ENCODE data around the gene SOD1. TPM values are rescaled to one million over a fixed set of nuclear protein-coding genes. Genes with fewer than 3 reads are reported as not detected.

Gene SOD1
- total RNA-seq, 1 donor from 2014 or later = 236 TPM

- Histone ChIP-seq H3K9ac (ENCODE audit: low read length) (no peak overlapping the region), H4K20me1 (ENCODE audit: insufficient read depth, low read length) (no peaks in the 10 kb centered on the region), H3K36me3 (ENCODE audit: insufficient read depth, low read length) (no peaks in the 10 kb centered on the region), H3K4me2 (ENCODE audit: low read length) (no peak overlapping the region), H3K4me1 (ENCODE audit: insufficient read depth, low read length) (no peaks in the 10 kb centered on the region), H3K79me2 (ENCODE audit: insufficient read depth, low read length) (no peaks in the 10 kb centered on the region), H2AFZ (ENCODE audit: low read depth, low read length) (no peak overlapping the region), H3K9me3 (ENCODE audit: insufficient read depth, low read depth, low read length) (no peaks in the 10 kb centered on the region), H3K4me3 (ENCODE audit: insufficient read depth, low read depth, low read length) (no peak overlapping the region), H3K27me3 (ENCODE audit: insufficient read depth, low read length) (no peaks in the 10 kb centered on the region), H3K27ac (ENCODE audit: low read depth, low read length) (no peak overlapping the region)
- no peak for FAIRE-seq
- Mint-ChIP-seq H3K4me3 (ENCODE audit: unreplicated experiment) (no peak overlapping the region), H3K9me3 (ENCODE audit: unreplicated experiment) (peaks cover 6% of the 10 kb centered on the region), H3K4me1 (ENCODE audit: low read depth, unreplicated experiment) (no peaks in the 10 kb centered on the region), H3K27me3 (ENCODE audit: low read depth, unreplicated experiment) (no peaks in the 10 kb centered on the region), H3K36me3 (ENCODE audit: low read depth, unreplicated experiment) (no peaks in the 10 kb centered on the region), H3K27ac (ENCODE audit: unreplicated experiment) (no peak overlapping the region)
- no peak for DNase-seq (ENCODE audit: low read depth)
- no peak for TF ChIP-seq CTCF (IDR thresholded peaks at IDR 0.05; ENCODE audit: insufficient read depth, low read depth, low read length)
- TF ChIP-seq EZH2 (IDR thresholded peaks at IDR 0.05; ENCODE audit: insufficient read depth, low read length) = no peak
Observed at GRCh38 chr21:31636874-31637273, 22.6 kb upstream of the SOD1 start.

GRCh38 chr21:31641416-31641922, 18.0 kb upstream of the SOD1 start:
- Histone ChIP-seq H3K9ac (ENCODE audit: low read length) (no peak overlapping the region), H3K4me3 (ENCODE audit: insufficient read depth, low read depth, low read length) (no peak overlapping the region), H3K9me3 (ENCODE audit: insufficient read depth, low read depth, low read length) (no peaks in the 10 kb centered on the region), H3K36me3 (ENCODE audit: insufficient read depth, low read length) (no peaks in the 10 kb centered on the region), H4K20me1 (ENCODE audit: insufficient read depth, low read length) (no peaks in the 10 kb centered on the region), H2AFZ (ENCODE audit: low read depth, low read length) (no peak overlapping the region), H3K27me3 (ENCODE audit: insufficient read depth, low read length) (no peaks in the 10 kb centered on the region), H3K4me1 (ENCODE audit: insufficient read depth, low read length) (no peaks in the 10 kb centered on the region), H3K79me2 (ENCODE audit: insufficient read depth, low read length) (no peaks in the 10 kb centered on the region), H3K27ac (ENCODE audit: low read depth, low read length) (no peak overlapping the region), H3K4me2 (ENCODE audit: low read length) (no peak overlapping the region)
- Mint-ChIP-seq H3K27ac (ENCODE audit: unreplicated experiment) (no peak overlapping the region), H3K36me3 (ENCODE audit: low read depth, unreplicated experiment) (no peaks in the 10 kb centered on the region), H3K27me3 (ENCODE audit: low read depth, unreplicated experiment) (no peaks in the 10 kb centered on the region), H3K4me1 (ENCODE audit: low read depth, unreplicated experiment) (no peaks in the 10 kb centered on the region), H3K9me3 (ENCODE audit: unreplicated experiment) (peaks cover 6% of the 10 kb centered on the region), H3K4me3 (ENCODE audit: unreplicated experiment) (no peak overlapping the region)
- TF ChIP-seq CTCF (IDR thresholded peaks at IDR 0.05; ENCODE audit: insufficient read depth, low read depth, low read length) = no peak
- no peak for TF ChIP-seq EZH2 (IDR thresholded peaks at IDR 0.05; ENCODE audit: insufficient read depth, low read length)
- FAIRE-seq = no peak
- DNase-seq (ENCODE audit: low read depth) = no peak

DNA sequence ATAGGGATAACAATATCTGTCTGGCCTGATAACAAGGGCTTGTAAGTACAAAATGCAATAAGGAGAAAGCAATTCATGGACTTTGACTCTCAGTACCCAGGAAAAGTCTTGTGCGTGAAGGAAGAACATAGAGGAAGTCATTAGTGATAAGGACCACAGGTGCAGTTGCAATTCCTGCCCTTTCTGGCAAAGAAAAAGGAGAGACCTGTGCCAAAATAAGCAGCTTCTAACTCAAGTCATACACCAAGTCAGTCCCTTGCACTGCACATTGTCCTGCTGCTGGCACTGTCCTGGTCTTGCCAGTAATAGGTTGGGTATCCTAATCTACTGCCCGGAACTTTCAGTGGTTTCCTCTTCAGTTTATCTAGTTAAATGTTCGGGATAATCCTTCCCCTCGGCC, 14.8 kb upstream of the SOD1 start:
- TF ChIP-seq EZH2 (IDR thresholded peaks at IDR 0.05; ENCODE audit: insufficient read depth, low read length) = no peak
- no peak for TF ChIP-seq CTCF (IDR thresholded peaks at IDR 0.05; ENCODE audit: insufficient read depth, low read depth, low read length)

More for the DNA sequence above, 14.8 kb upstream of the SOD1 start:
- Histone ChIP-seq H3K4me1 (ENCODE audit: insufficient read depth, low read length) (no peaks in the 10 kb centered on the region), H3K36me3 (ENCODE audit: insufficient read depth, low read length) (no peaks in the 10 kb centered on the region), H2AFZ (ENCODE audit: low read depth, low read length) (no peak overlapping the region), H3K9me3 (ENCODE audit: insufficient read depth, low read depth, low read length) (no peaks in the 10 kb centered on the region), H3K4me3 (ENCODE audit: insufficient read depth, low read depth, low read length) (no peak overlapping the region), H3K9ac (ENCODE audit: low read length) (no peak overlapping the region), H3K27ac (ENCODE audit: low read depth, low read length) (no peak overlapping the region), H4K20me1 (ENCODE audit: insufficient read depth, low read length) (no peaks in the 10 kb centered on the region), H3K27me3 (ENCODE audit: insufficient read depth, low read length) (no peaks in the 10 kb centered on the region), H3K79me2 (ENCODE audit: insufficient read depth, low read length) (no peaks in the 10 kb centered on the region), H3K4me2 (ENCODE audit: low read length) (no peak overlapping the region)
- no peaks in the 10 kb centered on the region for H3K36me3 Mint-ChIP-seq (ENCODE audit: low read depth, unreplicated experiment)
- H3K9me3 Mint-ChIP-seq (ENCODE audit: unreplicated experiment) = no peaks in the 10 kb centered on the region
- H3K27ac Mint-ChIP-seq (ENCODE audit: unreplicated experiment) = no peak overlapping the region
- DNase-seq (ENCODE audit: low read depth) = no peak
- no peak overlapping the region for H3K4me3 Mint-ChIP-seq (ENCODE audit: unreplicated experiment)
- no peaks in the 10 kb centered on the region for H3K4me1 Mint-ChIP-seq (ENCODE audit: low read depth, unreplicated experiment)
- no peaks in the 10 kb centered on the region for H3K27me3 Mint-ChIP-seq (ENCODE audit: low read depth, unreplicated experiment)
- FAIRE-seq = no peak

All from astrocyte (in vitro differentiated cells and primary cell).